Stromal cell of bone marrow (primary cell): ENCODE measurements around the gene IL16.

Experiments
- DNase-seq: peaks from one replicate; pipeline ENCODE4 v3.0.0-alpha.2; 2012; ENCODE audit warnings: low read depth

IL16 gene

DNA sequence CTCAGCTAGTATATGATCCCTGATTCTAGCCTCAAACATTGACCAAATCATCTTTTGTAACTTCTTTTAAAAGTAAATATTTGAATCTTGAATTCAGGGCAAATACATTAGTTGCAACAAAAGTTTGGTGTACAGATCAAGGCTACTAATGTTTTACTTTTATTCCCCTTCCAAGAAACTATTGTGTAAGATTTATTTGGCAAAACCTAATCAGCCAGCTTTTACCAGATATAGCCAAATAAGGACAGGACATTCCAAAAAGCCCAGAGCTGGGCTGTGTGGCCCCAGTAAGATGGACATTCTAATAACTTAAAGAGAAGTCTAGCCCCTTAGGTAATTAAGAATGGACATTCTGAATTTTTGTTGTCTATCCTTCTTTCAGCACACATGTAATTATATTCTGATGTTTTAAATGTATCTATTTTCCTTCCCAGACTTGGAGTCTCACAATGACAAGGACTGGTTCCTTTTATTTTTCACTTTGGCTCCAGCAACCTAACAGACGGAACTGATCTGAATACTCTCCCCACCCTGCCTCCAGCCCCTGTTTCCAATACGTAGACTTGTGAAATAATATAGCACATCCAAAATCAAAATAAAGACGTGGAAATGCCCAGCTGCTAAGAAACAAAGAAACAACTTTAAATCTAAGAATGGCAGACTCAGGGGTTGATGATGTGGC lies 79.2 kb downstream of the IL16 start:
- DNase-seq, result no peak

DNA sequence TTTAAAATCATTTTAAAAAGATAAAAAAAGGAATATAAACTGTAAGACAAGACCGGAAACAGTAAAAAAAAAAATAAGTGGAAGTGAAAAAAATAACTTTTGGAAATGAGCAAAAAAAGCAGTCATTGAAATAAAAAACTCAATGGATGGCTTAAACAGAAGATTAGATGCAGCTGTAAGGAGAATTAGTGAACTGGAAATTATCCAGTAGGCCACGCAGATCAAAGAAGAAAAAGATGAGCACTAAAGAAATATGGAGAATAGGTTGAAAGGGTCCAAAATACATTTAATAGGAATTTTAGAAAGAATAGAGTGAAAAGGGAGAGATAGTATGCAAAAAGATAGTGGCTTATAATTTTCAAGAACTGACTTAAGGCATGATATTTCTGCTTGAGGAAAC lies 80.3 kb downstream of the IL16 start:
- DNase-seq, result no peak

GRCh38 chr15:81277851-81278250 lies 81.2 kb downstream of the IL16 start:
- no peak for DNase-seq

DNA sequence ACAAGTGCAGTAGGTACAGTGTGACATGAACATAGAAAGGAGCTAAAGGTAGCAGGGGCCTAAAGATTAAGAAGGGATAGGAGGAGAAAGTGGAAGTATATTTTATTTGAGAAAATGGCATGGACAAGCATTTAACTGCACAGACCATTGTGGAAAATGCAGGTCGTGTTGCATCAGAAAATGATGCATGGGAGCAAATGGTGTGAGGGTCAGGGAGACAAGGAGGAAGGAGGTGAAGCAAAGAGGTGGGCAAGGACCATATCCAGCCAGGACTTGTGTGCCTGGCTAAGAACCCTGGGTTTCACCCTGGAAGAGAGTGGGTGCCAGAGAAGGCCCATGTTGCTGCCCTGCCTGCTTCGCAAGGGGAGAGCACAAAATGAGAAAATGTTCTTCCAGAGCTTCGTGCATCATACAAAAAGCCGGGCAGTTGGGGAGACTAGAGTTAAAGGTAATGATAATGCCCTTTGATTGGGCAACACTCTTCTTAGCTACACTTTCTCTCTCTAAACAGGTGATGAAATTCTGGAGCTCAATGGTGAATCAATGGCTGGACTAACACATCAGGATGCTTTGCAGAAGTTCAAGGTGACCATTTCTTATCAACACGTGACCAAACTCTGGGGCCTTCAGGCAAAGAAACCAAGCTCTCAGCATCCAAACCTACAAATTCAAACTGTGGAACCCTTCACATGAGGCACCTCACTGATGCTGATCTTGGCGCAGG lies 81.8 kb downstream of the IL16 start:
- no peak for DNase-seq

DNA sequence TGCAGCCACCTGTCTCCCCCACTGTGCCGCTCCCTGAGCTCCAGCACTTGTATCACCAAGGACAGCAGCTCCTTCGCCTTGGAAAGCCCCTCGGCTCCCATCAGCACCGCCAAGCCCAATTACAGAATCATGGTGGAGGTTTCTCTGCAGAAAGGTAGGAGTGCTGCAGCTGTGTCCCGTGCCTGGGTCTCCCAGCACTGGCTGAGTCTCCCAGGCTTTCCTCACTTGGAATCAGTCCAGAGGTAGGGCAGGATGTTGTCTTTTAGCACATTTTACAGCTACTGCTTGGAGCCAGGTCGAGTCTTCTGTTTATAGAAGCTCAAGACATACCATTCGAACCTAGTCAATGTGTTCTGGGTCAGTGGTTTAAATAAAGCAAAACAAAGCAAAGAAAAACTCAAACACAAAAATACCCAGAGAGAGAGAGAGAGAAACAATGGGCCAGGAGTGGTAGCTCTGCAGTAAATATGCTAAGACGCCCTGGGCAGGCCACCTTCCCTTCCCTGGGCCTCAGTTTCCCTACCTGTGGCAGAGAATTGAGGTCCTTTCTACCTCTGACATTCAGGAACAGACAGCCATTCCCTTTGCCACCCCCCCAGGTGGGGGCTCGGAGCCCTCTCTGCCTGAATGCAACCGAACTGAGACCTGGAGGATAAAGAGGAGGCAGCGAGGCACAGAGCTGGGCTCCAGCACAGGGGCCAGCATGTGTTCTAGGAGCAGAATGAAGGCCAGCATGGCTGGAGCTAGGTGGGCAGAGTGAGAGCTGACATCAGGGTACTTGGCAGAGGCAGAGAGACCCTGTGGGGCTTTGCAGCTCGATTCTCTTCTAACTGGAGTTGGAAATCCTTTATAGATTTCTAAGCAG lies 83.2 kb downstream of the IL16 start:
- DNase-seq, result no peak

DNA sequence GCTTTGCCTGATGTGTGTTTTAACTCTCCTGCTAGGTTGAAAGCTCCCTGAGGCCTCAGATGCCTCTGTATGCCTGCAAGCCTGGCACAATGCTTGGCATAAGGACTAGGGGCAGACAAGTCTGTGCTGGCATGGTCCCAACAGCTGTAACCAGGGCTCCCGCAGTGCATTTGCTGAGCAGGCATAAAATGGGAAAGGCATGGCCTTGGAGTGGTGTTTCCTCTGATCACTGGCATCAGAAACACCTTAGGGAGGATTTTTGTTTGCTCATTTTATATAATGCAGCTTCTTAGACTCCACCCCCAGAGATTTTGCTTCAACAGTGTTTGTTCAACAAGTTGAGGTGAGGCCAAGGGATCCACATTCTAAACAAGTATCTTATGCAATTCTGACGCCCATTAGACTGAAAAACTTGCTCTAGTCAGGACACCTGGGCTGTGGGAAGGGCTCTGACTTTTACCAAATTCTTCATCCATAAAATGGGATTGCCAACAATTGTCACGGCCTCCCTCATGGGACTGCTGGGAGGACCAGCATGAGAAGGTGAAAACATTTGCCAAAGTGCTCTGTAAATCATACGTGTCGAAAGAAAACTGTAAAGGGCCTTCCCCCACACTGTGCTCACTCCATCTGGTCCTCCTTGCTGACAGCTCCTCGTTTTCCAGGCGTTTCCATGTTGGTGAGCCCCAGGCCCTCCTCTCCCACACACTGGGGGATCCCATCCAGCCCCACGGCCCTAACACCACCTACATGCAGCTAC lies 84.2 kb downstream of the IL16 start:
- DNase-seq, result no peak

DNA sequence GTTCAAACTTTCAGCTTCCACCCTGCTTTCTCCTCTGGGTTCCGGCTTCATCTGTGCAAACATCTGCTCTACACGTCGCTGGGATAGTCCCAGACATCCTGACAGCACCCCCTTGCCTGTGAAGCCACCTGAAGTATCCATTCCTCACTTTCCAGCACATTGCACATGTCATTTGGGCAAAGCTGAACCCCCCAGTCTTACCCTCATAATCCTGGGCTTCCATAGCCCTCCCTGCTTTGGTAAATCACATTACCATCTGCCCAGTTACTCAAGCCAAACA lies 84.7 kb downstream of the IL16 start:
- DNase-seq, result no peak

- DNase-seq, result no peak
These were observed 85.3 kb downstream of the IL16 start for GRCh38 chr15:81281766-81282605.

- no peak for DNase-seq
These were observed 85.9 kb downstream of the IL16 start for GRCh38 chr15:81282606-81282895.

- DNase-seq, result no peak
These were observed 86.2 kb downstream of the IL16 start for GRCh38 chr15:81282911-81283310.

DNA sequence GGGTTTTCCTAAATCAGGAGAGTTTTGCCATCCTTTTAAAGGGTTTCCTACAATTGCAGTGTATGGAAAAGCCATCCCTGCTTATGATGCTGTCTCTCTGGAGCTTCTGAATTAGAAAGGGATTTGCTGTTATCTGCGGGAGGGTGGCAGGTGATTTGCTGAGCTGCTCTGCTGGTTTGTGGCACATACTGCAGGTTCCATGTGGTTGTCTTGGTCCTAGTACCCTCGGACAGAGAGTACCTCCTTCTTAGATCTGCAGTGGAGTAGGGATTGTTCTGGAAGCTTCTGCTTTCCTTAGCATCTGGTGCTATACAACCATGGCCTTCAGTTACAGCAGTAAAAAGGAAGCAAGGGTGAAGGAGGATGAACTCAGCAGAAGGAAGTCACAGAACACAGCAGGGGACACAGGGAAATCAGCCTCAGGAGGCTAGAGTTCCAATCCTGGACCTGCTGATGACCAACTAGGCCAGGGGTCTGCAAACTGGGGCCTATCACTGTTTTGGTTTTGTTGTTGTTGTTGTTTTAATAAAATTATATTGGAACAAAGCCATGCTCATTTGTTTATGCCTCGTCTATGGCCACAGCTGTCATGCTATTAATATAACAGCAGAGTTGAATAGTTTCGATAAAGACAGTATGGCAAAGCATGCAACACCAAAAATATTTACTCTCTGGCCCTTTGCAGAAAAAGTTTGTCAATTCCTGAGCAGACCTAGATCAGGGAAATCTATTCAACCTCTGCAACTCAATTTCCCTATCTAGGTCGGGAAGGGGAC lies 87.8 kb downstream of the IL16 start:
- no peak for DNase-seq

DNA sequence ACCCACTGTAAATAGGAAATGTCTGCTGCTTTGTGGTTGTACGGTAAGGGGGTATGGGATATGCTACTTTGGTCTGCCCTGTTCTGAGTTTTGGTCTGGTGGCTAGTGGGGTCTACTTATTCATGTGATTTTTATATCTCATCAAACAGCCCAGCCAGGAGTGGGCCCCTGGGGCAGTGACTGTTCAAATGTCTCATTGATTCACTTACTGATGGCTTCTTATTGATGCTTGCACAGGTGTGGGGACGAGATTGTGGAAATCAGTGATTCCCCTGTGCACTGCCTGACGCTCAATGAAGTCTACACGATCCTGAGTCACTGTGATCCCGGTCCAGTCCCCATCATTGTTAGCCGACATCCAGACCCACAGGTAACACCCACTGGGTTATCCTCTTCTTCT lies 88.8 kb downstream of the IL16 start:
- no peak for DNase-seq

GRCh38 chr15:81286621-81287121 lies 90.0 kb downstream of the IL16 start:
- no peak for DNase-seq

- DNase-seq, result no peak
These were observed 91.4 kb downstream of the IL16 start for GRCh38 chr15:81288040-81288439.

DNA sequence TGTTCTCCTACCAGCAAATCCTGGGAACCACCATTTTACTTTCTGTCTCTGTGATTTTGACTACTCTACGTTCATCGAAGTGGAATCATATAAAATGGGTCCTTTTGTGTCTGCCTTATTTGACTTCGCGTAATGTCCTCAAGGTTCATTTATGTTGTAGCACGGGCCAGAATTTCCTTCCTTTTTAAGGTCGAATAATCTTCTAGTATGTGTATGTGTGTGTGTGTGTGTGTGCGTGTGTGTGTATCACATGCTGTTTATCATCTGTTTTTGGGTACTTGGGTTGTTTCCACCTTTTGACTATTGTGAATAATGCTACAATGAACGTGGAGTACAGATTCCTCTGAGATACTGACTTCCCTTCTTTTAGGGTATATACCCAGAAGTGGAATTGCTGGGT lies 91.9 kb downstream of the IL16 start:
- no peak for DNase-seq

DNA sequence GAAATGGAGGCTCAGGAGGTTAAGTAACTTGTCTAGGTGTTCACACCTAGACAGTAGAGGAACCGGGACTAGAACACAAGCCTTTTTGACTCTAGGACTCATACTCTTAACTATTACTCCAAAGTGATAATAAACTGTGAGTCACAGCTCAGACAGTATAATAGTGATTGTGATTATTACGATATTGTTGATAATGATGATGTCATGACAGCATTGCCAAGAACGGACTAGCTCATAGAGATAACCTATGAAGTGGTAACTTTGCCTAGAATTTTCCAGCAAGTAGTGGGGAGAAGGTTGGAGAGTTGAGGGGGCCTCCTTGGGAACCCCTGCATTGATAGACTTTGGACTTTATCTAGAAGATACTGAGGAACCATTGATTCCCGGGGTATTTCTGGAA lies 93.2 kb downstream of the IL16 start:
- no peak for DNase-seq

DNA sequence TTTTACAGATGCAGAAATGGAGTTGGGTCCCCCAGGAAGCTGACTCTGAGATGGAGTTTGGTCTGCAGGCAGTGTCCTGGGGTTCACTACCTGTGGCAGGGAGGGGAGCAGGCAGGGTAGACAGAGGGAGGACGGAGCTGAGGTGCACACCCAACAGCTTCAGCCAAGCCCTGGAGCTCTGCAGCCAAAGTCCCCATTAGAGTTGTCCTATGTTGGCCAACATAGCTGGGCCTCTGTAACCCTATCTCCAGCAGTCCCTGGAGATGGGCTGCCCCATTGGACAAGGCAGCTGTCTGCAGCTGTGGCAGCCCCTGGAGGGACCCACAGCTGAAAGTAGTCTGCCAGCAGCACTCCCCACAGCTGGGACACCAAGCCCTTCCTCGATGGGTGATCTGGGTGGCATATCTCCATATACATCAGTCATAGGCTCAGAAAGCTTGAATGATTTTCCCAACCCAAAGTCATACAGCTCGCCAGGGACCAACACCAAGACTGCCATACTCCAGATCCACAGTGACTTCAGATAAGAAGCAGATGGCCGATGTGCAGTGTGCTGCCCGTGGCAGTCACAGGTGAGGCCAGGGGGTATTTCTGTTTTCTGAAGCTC lies 95.3 kb downstream of the IL16 start:
- no peak for DNase-seq

- no peak for DNase-seq
These were observed 95.9 kb downstream of the IL16 start for GRCh38 chr15:81292523-81293001.

GRCh38 chr15:81293728-81294515 lies 97.2 kb downstream of the IL16 start:
- DNase-seq, result no peak
